PC-3 (cell line): ENCODE measurements around the gene LARP7. TPM values are rescaled to one million over a fixed set of nuclear protein-coding genes. Genes with fewer than 3 reads are reported as not detected.

Experiments
- ATAC-seq: fragments of 200-7000 bp; cut with Tn5 transposase; 2 replicates; pipeline ENCODE4 v1.9.1; 2020; ENCODE audit warnings: mild to moderate bottlenecking, moderate library complexity
- BruUV-seq: library from RNA; stranded (reverse); fragments of 400-500 nt; replicated peaks from 2 replicates; lab custom pipeline; 2021; lab: Mats Ljungman, UMichigan
- CTCF ChIA-PET: fragments of 300-600 bp; sonication (Branson Sonifier 250); formaldehyde crosslinking; loops from one replicate; lab custom pipeline; 2022; ENCODE audit warnings: antibody characterized with exemption; lab: Charles Lee
- POLR2A ChIA-PET: fragments of 300-600 bp; sonication (Branson Sonifier 250); formaldehyde crosslinking; loops from one replicate; lab custom pipeline; 2022; ENCODE audit warnings: antibody characterized with exemption; ENCODE audit not compliant: unreplicated experiment; lab: Charles Lee
- DNase-seq: peaks from one replicate; pipeline ENCODE4 v3.0.0-alpha.2; 2015
- H2AFZ ChIP-seq: fragments of 300-600 bp; sonication (generic); 2 replicates; pipeline ENCODE4 v1.6.0; 2016; ENCODE audit warnings: antibody characterized with exemption, low read length
- H3F3A ChIP-seq: fragments of 300-600 bp; sonication (generic); one replicate; pipeline ENCODE4 v1.6.0; 2017; ENCODE audit warnings: antibody characterized with exemption, low read length, control low read depth, mild to moderate bottlenecking; ENCODE audit not compliant: unreplicated experiment
- H3K27ac ChIP-seq: fragments of 300-600 bp; sonication (generic); 2 replicates; pipeline ENCODE4 v1.5.1; 2016; ENCODE audit warnings: mild to moderate bottlenecking, low read length
- H3K27me3 ChIP-seq: fragments of 300-600 bp; sonication (generic); 2 replicates; pipeline ENCODE4 v1.6.1; 2016; ENCODE audit warnings: low read length, mixed read lengths
- H3K36me3 ChIP-seq: fragments of 300-600 bp; sonication (generic); 2 replicates; pipeline ENCODE4 v1.6.1; 2016; ENCODE audit warnings: low read depth, mixed run types, low read length, mixed read lengths
- H3K4me1 ChIP-seq: fragments of 300-600 bp; sonication (generic); 2 replicates; pipeline ENCODE4 v1.5.1; 2016; ENCODE audit warnings: low read length; ENCODE audit not compliant: insufficient read depth
- H3K4me2 ChIP-seq: fragments of 300-600 bp; sonication (generic); 2 replicates; pipeline ENCODE4 v1.6.0; 2016; ENCODE audit warnings: low read length
- H3K4me3 ChIP-seq: fragments of 300-600 bp; sonication (generic); 2 replicates; pipeline ENCODE4 v1.5.1; 2016; ENCODE audit warnings: mild to moderate bottlenecking, low read length, mixed read lengths
- H3K79me2 ChIP-seq: fragments of 300-600 bp; sonication (generic); 2 replicates; pipeline ENCODE4 v1.6.1; 2017; ENCODE audit warnings: low read length, mixed read lengths
- H3K9ac ChIP-seq: fragments of 300-600 bp; sonication (generic); 2 replicates; pipeline ENCODE4 v1.6.0; 2016; ENCODE audit warnings: mild to moderate bottlenecking, low read length
- H3K9me2 ChIP-seq: fragments of 300-600 bp; sonication (generic); replicated peaks from 2 replicates; pipeline ENCODE4 v1.6.1; 2016; ENCODE audit warnings: mixed run types, low read length, mixed read lengths
- H3K9me3 ChIP-seq: fragments of 300-600 bp; sonication (generic); 2 replicates; pipeline ENCODE4 v1.6.1; 2016; ENCODE audit warnings: low read length, mixed read lengths
- H4K20me1 ChIP-seq: fragments of 300-600 bp; sonication (generic); 2 replicates; pipeline ENCODE4 v1.6.1; 2016; ENCODE audit warnings: low read length, mixed read lengths
- EZH2 ChIP-seq: fragments of 300-600 bp; sonication (generic); IDR thresholded peaks from one replicate; pipeline ENCODE4 v1.6.1; 2017; ENCODE audit warnings: antibody characterized with exemption, mild to moderate bottlenecking, low read length; ENCODE audit not compliant: unreplicated experiment
- EZH2phosphoT487 ChIP-seq: fragments of 300-600 bp; sonication (generic); IDR thresholded peaks from 2 replicates; pipeline ENCODE4 v1.6.1; 2018; ENCODE audit warnings: mild to moderate bottlenecking, antibody characterized with exemption, low read length, borderline replicate concordance
- intact Hi-C: fragments of 100-400 bp; cut with micrococcal nuclease; formaldehyde crosslinking; loops from 2 replicates; pipeline ENCODE4 v1.9.0; 2023
- total RNA-seq: library from RNA; depleted of rRNA; stranded (reverse); fragments of >200 nt; gene quantifications from 2 replicates; pipeline ENCODE4 v1.2.3, GENCODE V29; 2014
- TF ChIP-seq, protein P1 (sequence below): fragments of 300-600 bp; sonication (generic); conservative IDR thresholded peaks from 2 replicates; pipeline ENCODE4 v1.5.1; 2017; ENCODE audit warnings: antibody characterized with exemption, low read depth, mild to moderate bottlenecking, low read length

LARP7 gene
- total RNA-seq, 1 experiment from 2014 or later, result 17.1 TPM

DNA sequence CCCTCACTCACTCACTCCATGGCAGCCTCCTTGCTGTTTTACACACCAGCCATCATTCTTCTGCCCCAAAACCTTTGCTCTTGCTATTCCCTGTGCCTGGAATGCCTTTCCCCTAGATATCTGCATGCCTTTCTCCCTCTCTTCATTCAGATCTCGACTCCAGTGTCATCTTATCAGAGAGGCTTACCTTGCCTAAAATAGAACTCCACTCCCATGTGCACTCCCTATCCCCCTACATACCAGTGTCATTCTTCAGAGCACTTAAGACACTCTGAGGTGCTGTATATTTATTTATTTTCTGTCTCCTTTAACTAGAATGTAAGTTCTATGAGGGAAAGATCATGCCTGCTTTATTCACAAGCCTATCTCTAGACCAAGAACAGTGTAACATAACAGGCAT, 45.4 kb upstream of the LARP7 start:
- no TSS peak for BruUV-seq
- H2AFZ ChIP-seq, result no peak overlapping the region
- no peak overlapping the region for H3K4me2 ChIP-seq
- H3K79me2 ChIP-seq, result no peaks in the 10 kb centered on the region
- H3F3A ChIP-seq, result no peaks in the 10 kb centered on the region
- H4K20me1 ChIP-seq, result no peaks in the 10 kb centered on the region
- TF ChIP-seq EZH2phosphoT487 (no peak), EZH2 (no peak)
- TF ChIP-seq, protein P1, sequence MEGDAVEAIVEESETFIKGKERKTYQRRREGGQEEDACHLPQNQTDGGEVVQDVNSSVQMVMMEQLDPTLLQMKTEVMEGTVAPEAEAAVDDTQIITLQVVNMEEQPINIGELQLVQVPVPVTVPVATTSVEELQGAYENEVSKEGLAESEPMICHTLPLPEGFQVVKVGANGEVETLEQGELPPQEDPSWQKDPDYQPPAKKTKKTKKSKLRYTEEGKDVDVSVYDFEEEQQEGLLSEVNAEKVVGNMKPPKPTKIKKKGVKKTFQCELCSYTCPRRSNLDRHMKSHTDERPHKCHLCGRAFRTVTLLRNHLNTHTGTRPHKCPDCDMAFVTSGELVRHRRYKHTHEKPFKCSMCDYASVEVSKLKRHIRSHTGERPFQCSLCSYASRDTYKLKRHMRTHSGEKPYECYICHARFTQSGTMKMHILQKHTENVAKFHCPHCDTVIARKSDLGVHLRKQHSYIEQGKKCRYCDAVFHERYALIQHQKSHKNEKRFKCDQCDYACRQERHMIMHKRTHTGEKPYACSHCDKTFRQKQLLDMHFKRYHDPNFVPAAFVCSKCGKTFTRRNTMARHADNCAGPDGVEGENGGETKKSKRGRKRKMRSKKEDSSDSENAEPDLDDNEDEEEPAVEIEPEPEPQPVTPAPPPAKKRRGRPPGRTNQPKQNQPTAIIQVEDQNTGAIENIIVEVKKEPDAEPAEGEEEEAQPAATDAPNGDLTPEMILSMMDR, result no peak
- ATAC-seq (no peak), DNase-seq (no peak)
- H3K36me3 ChIP-seq, result no peaks in the 10 kb centered on the region
- no peaks in the 10 kb centered on the region for H3K9me3 ChIP-seq
- H3K9me2 ChIP-seq, result no peaks in the 10 kb centered on the region
- H3K4me3 ChIP-seq, result no peak overlapping the region
- no peaks in the 10 kb centered on the region for H3K4me1 ChIP-seq
- H3K27ac ChIP-seq, result no peak overlapping the region
- no peaks in the 10 kb centered on the region for H3K27me3 ChIP-seq
- no peak overlapping the region for H3K9ac ChIP-seq
- POLR2A ChIA-PET, result no interaction called here
- CTCF ChIA-PET, result no interaction called here
- intact Hi-C loops, result no loop called here

DNA sequence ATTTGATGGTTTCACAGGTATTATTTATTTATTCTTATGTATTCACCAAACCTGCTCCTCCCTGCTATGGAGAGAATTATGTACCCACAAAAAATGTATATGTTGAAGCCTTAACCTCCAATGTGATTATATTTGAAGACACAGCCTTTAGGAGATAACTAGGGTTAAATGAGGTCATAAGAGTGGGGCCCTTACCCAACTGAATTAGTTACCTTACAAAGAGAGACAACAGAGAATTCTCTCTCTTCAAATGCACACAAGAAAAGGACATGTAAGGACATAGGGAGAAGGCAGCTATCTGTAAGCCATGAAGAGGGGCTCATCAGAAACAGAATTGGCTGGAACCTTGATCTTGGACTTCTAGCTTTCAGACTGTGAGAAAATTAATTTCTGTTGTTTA, 44.2 kb upstream of the LARP7 start:
- Histone ChIP-seq H3K4me1 (no peaks in the 10 kb centered on the region), H4K20me1 (no peaks in the 10 kb centered on the region), H3K27ac (no peak overlapping the region), H2AFZ (no peak overlapping the region), H3F3A (no peaks in the 10 kb centered on the region), H3K36me3 (no peaks in the 10 kb centered on the region), H3K4me2 (no peak overlapping the region), H3K79me2 (no peaks in the 10 kb centered on the region), H3K4me3 (no peak overlapping the region), H3K9me2 (no peaks in the 10 kb centered on the region), H3K27me3 (no peaks in the 10 kb centered on the region), H3K9ac (no peak overlapping the region), H3K9me3 (no peaks in the 10 kb centered on the region)
- DNase-seq (no peak), ATAC-seq (no peak)
- TF ChIP-seq EZH2 (no peak), EZH2phosphoT487 (no peak)
- TF ChIP-seq, protein P1, result no peak
- BruUV-seq, result no TSS peak
- intact Hi-C loops, result no loop called here
- POLR2A ChIA-PET, result no interaction called here
- CTCF ChIA-PET, result no interaction called here

DNA sequence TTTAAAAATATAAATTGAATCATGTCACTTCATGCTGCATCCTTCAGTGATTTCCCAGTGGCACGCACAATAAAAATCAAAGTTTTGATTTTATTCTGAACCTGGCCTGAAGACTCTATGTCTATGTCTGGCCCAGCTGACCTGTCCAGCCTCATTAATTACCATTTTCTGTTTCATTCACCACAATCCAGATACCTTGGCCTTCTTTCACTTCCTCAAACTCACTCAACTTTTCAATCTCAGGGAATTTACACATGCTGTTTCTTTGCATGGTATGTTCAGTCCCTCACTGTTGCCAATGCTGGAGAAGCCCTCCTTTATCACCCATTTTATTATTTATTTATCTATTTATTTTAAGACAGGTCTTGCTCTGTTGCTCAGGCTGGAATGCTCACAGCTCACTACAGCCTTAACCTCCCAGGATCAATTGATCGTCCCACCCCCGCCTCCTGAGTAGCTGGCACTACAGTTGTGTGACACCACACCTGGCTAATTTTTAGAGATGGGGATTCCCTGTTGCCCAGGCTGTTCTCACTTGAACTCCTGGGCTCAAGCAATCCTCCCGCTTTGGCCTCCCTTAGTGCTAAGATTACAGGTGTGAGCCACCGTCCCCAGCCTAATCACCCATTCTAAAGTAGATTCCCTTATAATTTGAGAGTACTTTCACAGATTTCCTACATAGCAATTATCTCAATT, 43.4 kb upstream of the LARP7 start:
- ChIA-PET CTCF (no interaction called here), POLR2A (no interaction called here)
- Histone ChIP-seq H4K20me1 (no peaks in the 10 kb centered on the region), H3K4me3 (no peak overlapping the region), H3K9me2 (no peaks in the 10 kb centered on the region), H3K9me3 (no peaks in the 10 kb centered on the region), H2AFZ (no peak overlapping the region), H3K9ac (no peak overlapping the region), H3K27ac (no peak overlapping the region), H3K4me2 (no peak overlapping the region), H3K79me2 (no peaks in the 10 kb centered on the region), H3K4me1 (no peaks in the 10 kb centered on the region), H3F3A (no peaks in the 10 kb centered on the region), H3K27me3 (no peaks in the 10 kb centered on the region), H3K36me3 (no peaks in the 10 kb centered on the region)
- DNase-seq (no peak), ATAC-seq (no peak)
- TF ChIP-seq EZH2phosphoT487 (no peak), EZH2 (no peak)
- TF ChIP-seq, protein P1, result no peak
- BruUV-seq, result no TSS peak
- intact Hi-C loops, result no loop called here
